Thyroid gland (tissue), 4 donors: ENCODE measurements around the gene PRICKLE4. TPM values are rescaled to one million over a fixed set of nuclear protein-coding genes. Genes with fewer than 3 reads are reported as not detected.

ENCODE experiments used
- DNase-seq, 2 donors: peaks; one replicate each; pipeline ENCODE4 v3.0.0-alpha.2; 2019
- H3K27ac ChIP-seq, 3 donors: fragments of 200-600 bp; sonication (generic); 1 replicate in 2 of 3; 2 replicates in 1 of 3; pipeline ENCODE4 v1.5.1; 2016 to 2019; ENCODE audit warnings: mild to moderate bottlenecking in 1 of 3, moderate library complexity in 1 of 3
- H3K27me3 ChIP-seq: fragments of 200-600 bp; sonication (generic); one replicate; pipeline ENCODE4 v1.5.1; 2019
- H3K36me3 ChIP-seq, 2 donors: fragments of 200-600 bp; sonication (generic); one replicate each; pipeline ENCODE4 v1.5.1; 2016 to 2019
- H3K4me1 ChIP-seq, 2 donors: fragments of 200-600 bp; sonication (generic); one replicate each; pipeline ENCODE4 v1.5.1; 2017 to 2019
- H3K4me3 ChIP-seq, 3 donors: fragments of 200-600 bp; sonication (generic); replicated peaks in 1 of 3; 1 replicate in 2 of 3; 2 replicates in 1 of 3; pipeline ENCODE4 v1.5.1; 2016; ENCODE audit warnings: mild to moderate bottlenecking in 1 of 3
- H3K9me3 ChIP-seq: fragments of 200-600 bp; sonication (generic); one replicate; pipeline ENCODE4 v1.5.1; 2017
- CTCF ChIP-seq, 6 experiments: fragments of 200-600 bp in 3 of 6; fragments of 450-650 bp in 3 of 6; sonication (generic) in 3 of 6; IDR thresholded peaks; one replicate each; pipeline ENCODE4 v1.5.1; 2016 to 2019; ENCODE audit warnings: antibody characterized with exemption in 6 of 6, mild to moderate bottlenecking in 2 of 6, inconsistent platforms in 1 of 6, moderate library complexity in 1 of 6
- POLR2A ChIP-seq, 2 donors: fragments of 450-650 bp; IDR thresholded peaks; one replicate each; pipeline ENCODE4 v1.6.1; 2017; ENCODE audit warnings: antibody characterized with exemption in 2 of 2, mild to moderate bottlenecking in 2 of 2, moderate library complexity in 1 of 2
- WGBS, 2 donors: methylation state at CpG; one replicate each; pipeline ENCODE4 v1.1.5; 2017; 5-methylcytosine and 5-hydroxymethylcytosine counted together
- intact Hi-C: fragments of 100-400 bp; cut with DNase I; formaldehyde crosslinking; loops from one replicate; pipeline ENCODE4 v1.15.1; 2023
- total RNA-seq, 4 donors: library from RNA; depleted of rRNA; stranded (reverse); fragments of >200 nt; gene quantifications; one replicate each; pipeline ENCODE4 v1.2.3, GENCODE V29; 2016

Gene PRICKLE4
- total RNA-seq, 4 donors from 2014 or later = 4.0 to 15.6 (median 12.7) TPM

- H3K4me3 ChIP-seq = no peak overlapping the region
- 91 to 95% methylated on average over 9 to 10 of the region's 10 CpGs for WGBS, 2 donors
- no peak for DNase-seq
Observed at GRCh38 chr6:41746107-41746506, 34.5 kb upstream of the PRICKLE4 start.

DNA sequence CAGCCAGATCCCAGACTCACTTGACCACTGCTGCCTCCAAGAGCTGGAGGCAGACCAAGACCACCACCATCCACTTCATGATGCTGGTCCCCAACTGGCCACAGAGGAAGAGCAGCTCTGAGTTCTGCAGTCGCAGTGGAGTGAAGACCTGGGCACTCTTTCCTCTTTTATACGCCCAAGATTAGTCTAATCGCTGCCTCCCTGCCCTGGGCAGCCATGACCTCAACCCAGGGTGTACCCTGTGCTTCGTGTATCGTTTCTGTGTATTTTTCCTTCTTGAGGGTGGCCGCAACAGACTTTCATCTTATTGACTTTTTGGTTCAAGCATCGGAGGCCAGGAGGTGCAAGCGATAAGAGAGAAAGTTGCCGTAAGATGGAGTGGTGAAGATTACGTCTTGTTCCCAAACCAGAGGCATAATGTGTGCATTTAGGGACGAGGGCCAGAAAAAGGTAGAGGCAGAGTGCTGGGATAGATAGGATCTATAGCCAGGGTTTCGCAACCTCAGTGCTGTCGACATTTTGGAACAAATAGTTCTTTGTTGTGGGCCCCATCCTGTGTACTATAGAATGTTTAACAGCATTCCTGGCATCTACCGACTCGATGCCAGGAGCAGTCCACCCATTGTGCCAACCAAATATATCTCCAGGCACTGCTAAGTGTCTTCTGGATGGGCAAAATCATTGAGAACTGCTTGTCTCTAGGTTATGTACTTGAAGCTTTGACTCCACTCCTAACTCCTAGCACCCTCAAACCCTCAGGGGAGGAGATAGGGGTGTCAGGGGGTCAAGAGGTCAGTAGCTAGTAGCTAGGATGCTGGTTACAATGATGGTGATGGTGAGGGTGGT, 33.1 kb upstream of the PRICKLE4 start, which contains the start of gene PGC:
Gene PGC (minus strand): TSS at position 142 of the 846 bp plus-strand sequence. CDS start 63 bp downstream, at position 79.
- intact Hi-C loops = no loop called here
- no peak within 1 kb of the TSS for H3K27ac ChIP-seq
- WGBS, 2 donors = 89 to 95% methylated on average over 15 of the region's 15 CpGs
- no peak for TF ChIP-seq POLR2A (IDR thresholded peaks at IDR 0.05)
- no peak for TF ChIP-seq CTCF (IDR thresholded peaks at IDR 0.05)
- no peaks in the 10 kb centered on the region for H3K36me3 ChIP-seq
- H3K4me1 ChIP-seq = peaks cover 0 to 5% of the 10 kb centered on the region in 2 donors
- no peaks in the 10 kb centered on the region for H3K27me3 ChIP-seq
- no peak for DNase-seq
- H3K4me3 ChIP-seq = no peak within 1 kb of the TSS
- no peaks in the 10 kb centered on the region for H3K9me3 ChIP-seq

More at GRCh38 chr6:41746107-41746506, 34.5 kb upstream of the PRICKLE4 start:
- TF ChIP-seq POLR2A (IDR thresholded peaks at IDR 0.05) (no peak), CTCF (IDR thresholded peaks at IDR 0.05) (no peak)
- H3K27ac ChIP-seq = no peak overlapping the region
- intact Hi-C loops = no loop called here
- no peaks in the 10 kb centered on the region for H3K27me3 ChIP-seq
- peaks cover 0 to 5% of the 10 kb centered on the region in 2 donors for H3K4me1 ChIP-seq
- H3K36me3 ChIP-seq = no peaks in the 10 kb centered on the region
- H3K9me3 ChIP-seq = no peaks in the 10 kb centered on the region

- Histone ChIP-seq H3K27ac (no peak overlapping the region), H3K36me3 (no peaks in the 10 kb centered on the region), H3K4me1 (peaks cover 0 to 5% of the 10 kb centered on the region in 2 donors), H3K27me3 (no peaks in the 10 kb centered on the region), H3K9me3 (no peaks in the 10 kb centered on the region), H3K4me3 (no peak overlapping the region)
- 88 to 93% methylated on average over 6 of the region's 6 CpGs for WGBS, 2 donors
- TF ChIP-seq POLR2A (IDR thresholded peaks at IDR 0.05) (no peak), CTCF (IDR thresholded peaks at IDR 0.05) (no peak)
- no peak for DNase-seq
- intact Hi-C loops = no loop called here
Observed at GRCh38 chr6:41748102-41748477, 32.5 kb upstream of the PRICKLE4 start.

DNA sequence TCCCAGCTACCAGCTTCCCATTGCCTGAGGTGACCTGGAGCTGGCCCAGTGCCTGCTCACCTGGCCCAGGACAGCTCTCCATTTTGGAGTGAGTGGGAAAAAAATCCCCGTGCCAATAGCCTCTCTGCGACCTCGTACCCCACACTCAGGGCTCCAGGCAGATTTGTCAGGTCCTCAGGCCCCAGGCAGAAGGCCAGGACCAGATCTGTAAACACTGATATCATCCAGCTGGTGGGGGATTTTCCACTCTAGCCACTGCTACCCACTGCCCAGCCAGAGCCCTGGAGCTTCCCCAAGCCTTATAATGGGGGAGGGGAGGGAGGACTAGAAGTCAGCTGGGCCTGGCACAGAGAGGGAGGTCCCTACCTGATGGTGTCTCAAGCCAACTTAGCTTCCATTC, 32.0 kb upstream of the PRICKLE4 start:
- intact Hi-C loops = no loop called here
- Histone ChIP-seq H3K36me3 (no peaks in the 10 kb centered on the region), H3K4me1 (peaks cover 0 to 5% of the 10 kb centered on the region in 2 donors), H3K27ac (no peak overlapping the region), H3K9me3 (no peaks in the 10 kb centered on the region), H3K27me3 (no peaks in the 10 kb centered on the region), H3K4me3 (no peak overlapping the region)
- peak; percentile 10 to 27 for DNase-seq
- TF ChIP-seq POLR2A (IDR thresholded peaks at IDR 0.05) = no peak
- no peak for TF ChIP-seq CTCF (IDR thresholded peaks at IDR 0.05)
- WGBS, 2 donors = 40 to 54% methylated on average over 1 to 3 of the region's 3 CpGs

DNA sequence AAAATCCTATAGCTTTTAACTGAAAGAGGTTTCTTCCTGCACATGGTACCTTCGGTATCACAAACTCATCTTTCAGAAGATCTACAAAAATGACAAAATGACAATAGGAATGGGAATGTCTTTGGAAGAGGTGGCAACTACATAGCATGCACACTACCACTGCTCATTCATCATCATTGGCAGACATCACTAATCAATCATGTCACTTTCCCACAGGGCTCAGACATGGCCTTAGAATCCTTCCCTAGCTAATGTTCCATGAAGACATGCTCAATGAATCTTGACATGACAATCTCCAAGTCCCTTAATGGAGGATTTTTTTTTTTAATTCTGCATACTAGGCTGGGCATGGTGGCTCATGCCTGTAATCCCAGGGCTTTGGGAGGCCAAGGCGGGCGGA, 30.2 kb upstream of the PRICKLE4 start:
- Histone ChIP-seq H3K27ac (no peak overlapping the region), H3K4me3 (no peak overlapping the region), H3K4me1 (peaks cover 0 to 5% of the 10 kb centered on the region in 2 donors), H3K9me3 (no peaks in the 10 kb centered on the region), H3K36me3 (no peaks in the 10 kb centered on the region), H3K27me3 (no peaks in the 10 kb centered on the region)
- TF ChIP-seq CTCF (IDR thresholded peaks at IDR 0.05) (no peak), POLR2A (IDR thresholded peaks at IDR 0.05) (no peak)
- intact Hi-C loops = no loop called here
- 98 to 100% methylated on average over 3 of the region's 3 CpGs for WGBS, 2 donors
- DNase-seq = no peak
